Loucy (cell line): ENCODE results near the gene TMA7B.
A peak's percentile ranks its signal among the peaks of the same experiment; 100 is the strongest.

Experiments used
- H2AFZ ChIP-seq: fragments of 200-600 bp; sonication (generic); 2 replicates; pipeline ENCODE4 v1.6.0; 2016; ENCODE audit warnings: antibody characterized with exemption, mild to moderate bottlenecking, low read length, moderate library complexity
- H3F3A ChIP-seq: fragments of 200-600 bp; 2 replicates; pipeline ENCODE4 v1.6.0; 2016; ENCODE audit warnings: antibody characterized with exemption, low read depth, mild to moderate bottlenecking
- H3K27me3 ChIP-seq: fragments of 200-600 bp; sonication (generic); 2 replicates; pipeline ENCODE4 v1.6.1; 2014; ENCODE audit warnings: low read length, mild to moderate bottlenecking; ENCODE audit not compliant: insufficient read depth, poor library complexity, severe bottlenecking
- H3K36me3 ChIP-seq: fragments of 200-600 bp; sonication (generic); 2 replicates; pipeline ENCODE4 v1.6.1; 2016; ENCODE audit warnings: low read length; ENCODE audit not compliant: insufficient read depth
- H3K4me1 ChIP-seq: fragments of 200-600 bp; sonication (generic); 2 replicates; pipeline ENCODE4 v1.5.1; 2014; ENCODE audit warnings: low read length, mild to moderate bottlenecking; ENCODE audit not compliant: insufficient read depth, poor library complexity, severe bottlenecking
- H3K4me2 ChIP-seq: fragments of 200-600 bp; sonication (generic); 2 replicates; pipeline ENCODE4 v1.6.0; 2014; ENCODE audit warnings: antibody characterized with exemption, low read length, low read depth, mild to moderate bottlenecking; ENCODE audit not compliant: poor library complexity, severe bottlenecking
- H3K4me3 ChIP-seq: fragments of 200-600 bp; sonication (generic); 2 replicates; pipeline ENCODE4 v1.5.1; 2014; ENCODE audit warnings: low read length, mild to moderate bottlenecking, mixed read lengths; ENCODE audit not compliant: poor library complexity, severe bottlenecking
- H3K79me2 ChIP-seq: fragments of 200-600 bp; sonication (generic); 2 replicates; pipeline ENCODE4 v1.6.1; 2014; ENCODE audit warnings: low read length; ENCODE audit not compliant: insufficient read depth
- H3K9ac ChIP-seq: fragments of 200-600 bp; sonication (generic); 2 replicates; pipeline ENCODE4 v1.6.0; 2014; ENCODE audit warnings: mild to moderate bottlenecking, low read depth, low read length, moderate library complexity; ENCODE audit not compliant: poor library complexity, severe bottlenecking
- H3K9me2 ChIP-seq: fragments of 200-600 bp; sonication (generic); replicated peaks from 2 replicates; pipeline ENCODE4 v1.6.1; 2016; ENCODE audit warnings: low read depth, low read length, mixed read lengths
- H3K9me3 ChIP-seq: fragments of 200-600 bp; sonication (generic); 2 replicates; pipeline ENCODE4 v1.6.1; 2014; ENCODE audit warnings: mild to moderate bottlenecking, antibody characterized with exemption, low read length, low read depth; ENCODE audit not compliant: insufficient read depth
- H4K20me1 ChIP-seq: fragments of 200-600 bp; sonication (generic); 2 replicates; pipeline ENCODE4 v1.6.0; 2014; ENCODE audit warnings: antibody characterized with exemption, low read length, mild to moderate bottlenecking; ENCODE audit not compliant: insufficient read depth, poor library complexity, severe bottlenecking
- CTCF ChIP-seq: fragments of 200-600 bp; sonication (generic); conservative IDR thresholded peaks from 2 replicates; pipeline ENCODE4 v1.5.1; 2014; ENCODE audit warnings: mild to moderate bottlenecking, antibody characterized with exemption, low read length
- EZH2phosphoT487 ChIP-seq: fragments of 200-600 bp; IDR thresholded peaks from 2 replicates; pipeline ENCODE4 v1.6.1; 2018; ENCODE audit warnings: antibody characterized with exemption, mild to moderate bottlenecking, moderate library complexity, borderline replicate concordance

TMA7B gene

GRCh38 chr22:39923696-39924095 is 36.5 kb upstream of the TMA7B start:
- no peak overlapping the region for H2AFZ ChIP-seq
- no peak overlapping the region for H3K4me3 ChIP-seq
- no peaks in the 10 kb centered on the region for H3F3A ChIP-seq
- peaks cover 96% of the 10 kb centered on the region for H4K20me1 ChIP-seq
- H3K4me2 ChIP-seq: no peak overlapping the region
- H3K79me2 ChIP-seq: peaks cover 100% of the 10 kb centered on the region
- no peaks in the 10 kb centered on the region for H3K9me3 ChIP-seq
- no peaks in the 10 kb centered on the region for H3K9me2 ChIP-seq
- no peak overlapping the region for H3K9ac ChIP-seq
- H3K36me3 ChIP-seq: peaks cover 62% of the 10 kb centered on the region; the same call in 1 of the 2 replicates
- H3K27me3 ChIP-seq: no peaks in the 10 kb centered on the region
- TF ChIP-seq EZH2phosphoT487 (no peak), CTCF (no peak)
- peaks cover 84% of the 10 kb centered on the region for H3K4me1 ChIP-seq

- H4K20me1 ChIP-seq: peaks cover 96% of the 10 kb centered on the region
- no peaks in the 10 kb centered on the region for H3K27me3 ChIP-seq
- H3K4me1 ChIP-seq: peaks cover 88% of the 10 kb centered on the region
- no peaks in the 10 kb centered on the region for H3F3A ChIP-seq
- no peak overlapping the region for H2AFZ ChIP-seq
- H3K4me2 ChIP-seq: peak overlapping the region; percentile 63
- H3K9me2 ChIP-seq: no peaks in the 10 kb centered on the region
- peaks cover 60% of the 10 kb centered on the region; the same call in 1 of the 2 replicates for H3K36me3 ChIP-seq
- no peaks in the 10 kb centered on the region for H3K9me3 ChIP-seq
- peaks cover 100% of the 10 kb centered on the region for H3K79me2 ChIP-seq
- H3K9ac ChIP-seq: no peak overlapping the region
- H3K4me3 ChIP-seq: no peak overlapping the region
- no peak for TF ChIP-seq CTCF
- no peak for TF ChIP-seq EZH2phosphoT487
Measured at GRCh38 chr22:39924286-39924685, 35.9 kb upstream of the TMA7B start.

GRCh38 chr22:39925273-39925672 is 34.9 kb upstream of the TMA7B start:
- Histone ChIP-seq H3K9me2 (no peaks in the 10 kb centered on the region), H3K4me2 (peak overlapping the region; percentile 63), H4K20me1 (peaks cover 95% of the 10 kb centered on the region), H3K4me1 (peaks cover 86% of the 10 kb centered on the region), H3K36me3 (peaks cover 51% of the 10 kb centered on the region; the same call in 1 of the 2 replicates), H3K27me3 (no peaks in the 10 kb centered on the region), H3K4me3 (no peak overlapping the region), H2AFZ (no peak overlapping the region), H3F3A (no peaks in the 10 kb centered on the region), H3K9ac (peak overlapping the region; percentile 35), H3K79me2 (peaks cover 100% of the 10 kb centered on the region), H3K9me3 (no peaks in the 10 kb centered on the region)
- TF ChIP-seq EZH2phosphoT487 (no peak), CTCF (no peak)
